OCI-LY7 (cell line): Measurements from ENCODE around the gene LRRC38. TPM values are rescaled to one million over a fixed set of nuclear protein-coding genes. Genes with fewer than 3 reads are reported as not detected.

Experiments
- BruUV-seq: library from RNA; stranded (reverse); fragments of 400-500 nt; replicated peaks from 2 replicates; lab custom pipeline; 2021; lab: Mats Ljungman, UMichigan
- CTCF ChIA-PET: fragments of 300-600 bp; sonication (Branson Sonifier 250); formaldehyde crosslinking; loops from one replicate; lab custom pipeline; 2022; ENCODE audit warnings: antibody characterized with exemption; ENCODE audit not compliant: unreplicated experiment; lab: Charles Lee
- POLR2A ChIA-PET: fragments of 300-600 bp; sonication (Branson Sonifier 250); formaldehyde crosslinking; loops from one replicate; lab custom pipeline; 2022; ENCODE audit warnings: antibody characterized with exemption; lab: Charles Lee
- DNase-seq: peaks from one replicate; pipeline ENCODE4 v3.0.0-alpha.2; 2015; ENCODE audit warnings: low spot score
- H2AFZ ChIP-seq: fragments of 200-600 bp; sonication (generic), shearing (Covaris generic); 2 replicates; pipeline ENCODE4 v1.6.1; 2014; ENCODE audit warnings: mild to moderate bottlenecking, antibody characterized with exemption, low read length, moderate library complexity
- H3K27ac ChIP-seq: fragments of 200-600 bp; sonication (generic); 2 replicates; pipeline ENCODE4 v1.5.1; 2014; ENCODE audit warnings: mixed run types, low read depth, mild to moderate bottlenecking, moderate library complexity, low read length, inconsistent platforms; ENCODE audit not compliant: poor library complexity, severe bottlenecking
- H3K36me3 ChIP-seq: fragments of 200-600 bp; sonication (generic); 2 replicates; pipeline ENCODE4 v1.6.1; 2014; ENCODE audit warnings: mild to moderate bottlenecking, antibody characterized with exemption, low read length, moderate library complexity, mixed read lengths; ENCODE audit not compliant: insufficient read depth
- H3K4me1 ChIP-seq: fragments of 200-600 bp; sonication (generic); 2 replicates; pipeline ENCODE4 v1.5.1; 2014; ENCODE audit warnings: mild to moderate bottlenecking, low read length; ENCODE audit not compliant: insufficient read depth, poor library complexity, severe bottlenecking
- H3K4me2 ChIP-seq: fragments of 200-600 bp; sonication (generic); 2 replicates; pipeline ENCODE4 v1.6.1; 2014; ENCODE audit warnings: mild to moderate bottlenecking, low read length
- H3K4me3 ChIP-seq: fragments of 200-600 bp; sonication (generic); 2 replicates; pipeline ENCODE4 v1.5.1; 2014; ENCODE audit warnings: mild to moderate bottlenecking, low read depth, low read length; ENCODE audit not compliant: poor library complexity, severe bottlenecking
- H3K79me2 ChIP-seq: fragments of 200-600 bp; sonication (generic); 2 replicates; pipeline ENCODE4 v1.6.1; 2016; ENCODE audit warnings: low read depth, mild to moderate bottlenecking, low read length, moderate library complexity, mixed read lengths; ENCODE audit not compliant: insufficient read depth
- H3K9me2 ChIP-seq: fragments of 200-600 bp; sonication (generic); 2 replicates; pipeline ENCODE4 v1.6.1; 2016; ENCODE audit warnings: mild to moderate bottlenecking, low read length, mixed read lengths; ENCODE audit not compliant: insufficient read depth
- H3K9me3 ChIP-seq: fragments of 200-600 bp; sonication (generic); 2 replicates; pipeline ENCODE4 v1.6.1; 2014; ENCODE audit warnings: mild to moderate bottlenecking, mixed run types, low read length, mixed read lengths
- H4K20me1 ChIP-seq: fragments of 200-600 bp; sonication (generic); 2 replicates; pipeline ENCODE4 v1.6.1; 2014; ENCODE audit warnings: mild to moderate bottlenecking, antibody characterized with exemption, low read length, moderate library complexity, mixed read lengths; ENCODE audit not compliant: insufficient read depth
- CTCF ChIP-seq: fragments of 200-600 bp; sonication (generic); conservative IDR thresholded peaks from 2 replicates; pipeline ENCODE4 v1.5.1; 2014; ENCODE audit warnings: mild to moderate bottlenecking, antibody characterized with exemption, low read length, moderate library complexity, mixed read lengths
- EZH2phosphoT487 ChIP-seq: fragments of 200-600 bp; sonication (generic); IDR thresholded peaks from 2 replicates; pipeline ENCODE4 v1.6.1; 2018; ENCODE audit warnings: low read depth, borderline replicate concordance, mild to moderate bottlenecking, mixed run types, antibody characterized with exemption, low read length, moderate library complexity, mixed read lengths
- intact Hi-C: fragments of 100-400 bp; cut with micrococcal nuclease; formaldehyde crosslinking; loops from one replicate; pipeline ENCODE4 v1.10.0; 2022; ENCODE audit not compliant: unreplicated experiment
- total RNA-seq, 2 experiments: library from RNA; depleted of rRNA in 1 of 2; stranded (reverse); fragments of >200 nt in 1 of 2; shearing (Covaris generic) in 1 of 2; gene quantifications; 2 replicates each; pipeline ENCODE4 v1.2.3, GENCODE V29; 2014 to 2022

The LRRC38 gene
- total RNA-seq, 2 experiments from 2014 or later = not detected

- no peak overlapping the region for H3K4me3 ChIP-seq
- no peaks in the 10 kb centered on the region for H3K9me3 ChIP-seq
- no peak overlapping the region for H3K4me2 ChIP-seq
- no peak overlapping the region for H3K27ac ChIP-seq
- ChIA-PET CTCF (no interaction called here), POLR2A (no interaction called here)
- intact Hi-C loops = no loop called here
- TF ChIP-seq EZH2phosphoT487 = no peak
- TF ChIP-seq CTCF = no peak
- H2AFZ ChIP-seq = no peak overlapping the region
- no peaks in the 10 kb centered on the region for H3K79me2 ChIP-seq
- BruUV-seq = no TSS peak
- H3K36me3 ChIP-seq = no peaks in the 10 kb centered on the region
- H3K4me1 ChIP-seq = no peaks in the 10 kb centered on the region
- no peak for DNase-seq
- H3K9me2 ChIP-seq = no peaks in the 10 kb centered on the region
- no peaks in the 10 kb centered on the region for H4K20me1 ChIP-seq
These were observed 42.5 kb upstream of the LRRC38 start for GRCh38 chr1:13556224-13556764.

GRCh38 chr1:13554798-13555197 is 41.0 kb upstream of the LRRC38 start:
- Histone ChIP-seq H3K4me3 (no peak overlapping the region), H3K4me1 (no peaks in the 10 kb centered on the region), H3K27ac (no peak overlapping the region), H3K9me2 (no peaks in the 10 kb centered on the region), H3K4me2 (no peak overlapping the region), H3K36me3 (no peaks in the 10 kb centered on the region), H4K20me1 (no peaks in the 10 kb centered on the region), H2AFZ (no peak overlapping the region), H3K79me2 (no peaks in the 10 kb centered on the region), H3K9me3 (no peaks in the 10 kb centered on the region)
- BruUV-seq = no TSS peak
- TF ChIP-seq EZH2phosphoT487 (no peak), CTCF (no peak)
- intact Hi-C loops = no loop called here
- POLR2A ChIA-PET = no interaction called here
- no peak for DNase-seq
- CTCF ChIA-PET = no interaction called here

GRCh38 chr1:13550663-13551062 is 36.9 kb upstream of the LRRC38 start:
- H2AFZ ChIP-seq = no peak overlapping the region
- no peaks in the 10 kb centered on the region for H3K9me2 ChIP-seq
- CTCF ChIA-PET = no interaction called here
- no peak overlapping the region for H3K27ac ChIP-seq
- no peaks in the 10 kb centered on the region for H3K4me1 ChIP-seq
- intact Hi-C loops = no loop called here
- H3K4me2 ChIP-seq = no peak overlapping the region
- H3K4me3 ChIP-seq = no peak overlapping the region
- BruUV-seq = no TSS peak
- POLR2A ChIA-PET = interaction anchor here (0.7 kb wide), 1 partner anchor 32 kb away, joined by 3 read pairs; no protein-coding TSS in a partner anchor
- TF ChIP-seq CTCF (no peak), EZH2phosphoT487 (no peak)
- no peaks in the 10 kb centered on the region for H3K36me3 ChIP-seq
- no peaks in the 10 kb centered on the region for H3K79me2 ChIP-seq
- no peaks in the 10 kb centered on the region for H3K9me3 ChIP-seq
- H4K20me1 ChIP-seq = no peaks in the 10 kb centered on the region
- DNase-seq = no peak
